Mammary epithelial cell (primary cell): Measurements from ENCODE around the gene NPY.

Source experiments
- EZH2 ChIP-seq: IDR thresholded peaks from 2 replicates; pipeline ENCODE4 v1.6.1; 2012; ENCODE audit warnings: low read length, inconsistent platforms, borderline replicate concordance
- TF ChIP-seq, protein P1 (sequence below), 2 donors: IDR thresholded peaks in 1 of 2; conservative IDR thresholded peaks in 1 of 2; 2 replicates each; pipeline ENCODE4 v1.5.1; 2011 to 2012; ENCODE audit warnings: inconsistent platforms in 2 of 2, low read length in 2 of 2, mild to moderate bottlenecking in 2 of 2, control low read depth in 1 of 2, low read depth in 1 of 2; ENCODE audit not compliant: insufficient read depth in 1 of 2; ENCODE audit errors: extremely low read depth in 1 of 2

DNA sequence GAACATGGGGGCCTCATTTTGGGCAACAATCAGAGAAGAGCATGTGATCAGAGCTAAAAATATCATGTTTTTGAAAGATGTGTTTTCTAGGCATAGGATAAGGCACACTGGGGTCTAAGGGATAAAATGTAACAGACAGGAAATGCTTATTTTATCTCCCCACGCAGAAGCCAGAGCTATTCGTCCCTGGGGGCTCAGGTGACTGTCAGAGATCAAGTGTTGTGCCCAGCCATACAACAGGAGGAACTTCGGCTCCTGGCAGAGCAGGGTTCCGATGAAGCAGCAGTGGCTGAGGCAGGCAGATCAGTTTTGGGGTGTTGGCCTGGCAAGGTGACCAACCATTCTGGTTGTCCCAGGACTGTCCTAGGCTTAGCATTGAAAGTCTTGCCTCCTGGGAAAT lies 15.2 kb downstream of the NPY start:
- TF ChIP-seq, protein P1, sequence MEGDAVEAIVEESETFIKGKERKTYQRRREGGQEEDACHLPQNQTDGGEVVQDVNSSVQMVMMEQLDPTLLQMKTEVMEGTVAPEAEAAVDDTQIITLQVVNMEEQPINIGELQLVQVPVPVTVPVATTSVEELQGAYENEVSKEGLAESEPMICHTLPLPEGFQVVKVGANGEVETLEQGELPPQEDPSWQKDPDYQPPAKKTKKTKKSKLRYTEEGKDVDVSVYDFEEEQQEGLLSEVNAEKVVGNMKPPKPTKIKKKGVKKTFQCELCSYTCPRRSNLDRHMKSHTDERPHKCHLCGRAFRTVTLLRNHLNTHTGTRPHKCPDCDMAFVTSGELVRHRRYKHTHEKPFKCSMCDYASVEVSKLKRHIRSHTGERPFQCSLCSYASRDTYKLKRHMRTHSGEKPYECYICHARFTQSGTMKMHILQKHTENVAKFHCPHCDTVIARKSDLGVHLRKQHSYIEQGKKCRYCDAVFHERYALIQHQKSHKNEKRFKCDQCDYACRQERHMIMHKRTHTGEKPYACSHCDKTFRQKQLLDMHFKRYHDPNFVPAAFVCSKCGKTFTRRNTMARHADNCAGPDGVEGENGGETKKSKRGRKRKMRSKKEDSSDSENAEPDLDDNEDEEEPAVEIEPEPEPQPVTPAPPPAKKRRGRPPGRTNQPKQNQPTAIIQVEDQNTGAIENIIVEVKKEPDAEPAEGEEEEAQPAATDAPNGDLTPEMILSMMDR (conservative IDR thresholded peaks at IDR 0.05 in 1 of 2, IDR thresholded peaks at IDR 0.05 in 1 of 2; ENCODE audit: extremely low read depth in 1 of 2, insufficient read depth in 1 of 2, low read depth in 1 of 2, low read length in 2 of 2): no peak
- no peak for TF ChIP-seq EZH2
